Measurements from ENCODE around the gene PRIM1. TPM values are rescaled to one million over a fixed set of nuclear protein-coding genes. Genes with fewer than 3 reads are reported as not detected.

Gene PRIM1
- polyA plus RNA-seq, 2 of the 4 experiments (the other 2 are of a cell fraction) = 43.5 to 66.8 TPM

- peak; percentile 22 to 66; a peak in 3 of 6 replicates for ATAC-seq
- Histone ChIP-seq H3K4me2 (0 out of 3 replicates have a peak overlapping the region, but pooled peaks have one; percentile 8), H3K4me3 (no peak overlapping the region), H3K27ac (no peak overlapping the region), H3K9me3 (0 out of 3 replicates have a peak, but pooled peaks cover under 1% of the 10 kb centered on the region), H3K4me1 (peaks cover 12% of the 10 kb centered on the region; the same call in 1 of the 3 replicates)
- WGBS (ENCODE audit: missing lambda C conversion rate) = 61% methylated on average over 5 of the region's 5 CpGs
- TF ChIP-seq CEBPB (IDR thresholded peaks at IDR 0.05) = peak in 1 of 2 experiments; percentile 37; a peak in 1 of 4 replicates
- TF ChIP-seq ZNF302 (CRISPR knock-in tag; IDR thresholded peaks at IDR 0.05) = no peak
- TF ChIP-seq POLR2A (IDR thresholded peaks at IDR 0.05; ENCODE audit: low read length) = no peak
- TF ChIP-seq JUNB (IDR thresholded peaks at IDR 0.05) = no peak
- TF ChIP-seq MAX (IDR thresholded peaks at IDR 0.05) = 0 out of 2 replicates have a peak, but pooled peaks have one; percentile 20
- POLR2A ChIA-PET = interaction anchor here (0.7 kb wide), 1 partner anchor 241 kb away, joined by 7 read pairs; no protein-coding TSS in a partner anchor
- DNase-seq (ENCODE audit: low read depth in 1 of 2, low spot score in 1 of 2) = peak in 1 of 2 experiments; percentile 54
- no peak for FAIRE-seq
- CTCF ChIA-PET = interaction anchor here (0.8 to 10.5 kb wide), 14 partner anchors 7 to 348 kb away, joined by 3 to 85 read pairs (median 5); partner anchors contain the start of genes PRIM1 and ZBTB39
These were observed 11.9 kb upstream of the PRIM1 start for GRCh38 chr12:56763753-56764657.

DNA sequence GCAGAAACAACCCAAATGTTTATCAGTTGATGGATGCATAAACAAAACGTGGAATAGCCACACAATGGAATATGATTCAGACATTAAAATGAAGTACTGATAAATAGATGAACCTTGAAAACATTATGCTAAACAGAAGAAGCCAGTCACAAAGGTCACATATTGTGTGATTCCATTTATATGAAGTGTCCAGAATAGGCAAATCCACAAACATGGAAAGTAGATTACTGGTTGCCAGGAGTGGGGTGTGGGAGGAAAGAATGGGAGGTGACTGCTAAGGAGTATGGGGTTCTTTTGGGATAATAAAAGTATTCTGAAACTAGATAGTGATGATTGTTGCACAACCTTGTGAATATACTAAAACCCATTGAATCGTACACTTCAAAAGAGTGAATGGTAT is 9.7 kb upstream of the PRIM1 start:
- H3K4me2 ChIP-seq = no peak overlapping the region
- H3K9me3 ChIP-seq = peaks cover 14% of the 10 kb centered on the region; the same call in 2 of the 3 replicates
- 39% methylated on average over 2 of the region's 2 CpGs for WGBS (ENCODE audit: missing lambda C conversion rate)
- ATAC-seq = no peak
- H3K4me1 ChIP-seq = 0 out of 3 replicates have a peak, but pooled peaks cover 5% of the 10 kb centered on the region
- ChIA-PET POLR2A (interaction anchor here (0.6 kb wide), 1 partner anchor 36 kb away, joined by 3 read pairs; the partner anchor contains the start of gene NACA), CTCF (interaction anchor here (1.1 to 10.5 kb wide), 6 partner anchors 9 to 350 kb away, joined by 3 to 85 read pairs (median 6); partner anchors contain the start of gene PRIM1)
- H3K4me3 ChIP-seq = no peak overlapping the region
- TF ChIP-seq GATA3 (IDR thresholded peaks at IDR 0.05; ENCODE audit: borderline replicate concordance) (no peak), ZC3H11A (IDR thresholded peaks at IDR 0.05) (no peak), KDM5A (IDR thresholded peaks at IDR 0.05) (no peak), MAX (IDR thresholded peaks at IDR 0.05) (no peak)
- no peak for FAIRE-seq
- H3K27ac ChIP-seq = no peak overlapping the region
- no peak for DNase-seq (ENCODE audit: low read depth in 1 of 2, low spot score in 1 of 2)

DNA sequence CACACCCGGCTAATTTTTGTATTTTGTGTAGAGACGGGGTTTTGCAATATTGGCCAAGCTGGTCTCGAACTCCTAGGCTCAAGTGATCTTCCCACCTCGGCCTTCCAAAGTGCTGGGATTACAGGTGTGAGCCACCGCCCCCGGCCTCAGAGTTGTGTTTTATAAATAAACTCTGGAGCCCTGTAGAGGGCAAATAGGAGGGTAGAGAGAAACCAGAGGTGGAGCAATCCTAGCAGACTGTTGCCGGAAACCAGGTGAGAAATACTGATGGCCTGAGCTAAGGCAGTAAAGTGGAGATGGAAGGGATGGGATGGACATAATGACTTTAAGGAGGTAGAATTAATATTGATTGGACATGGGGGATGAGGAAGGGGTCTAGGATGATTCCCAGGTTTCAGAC is 8.3 kb upstream of the PRIM1 start:
- Histone ChIP-seq H3K9me3 (peaks cover 14% of the 10 kb centered on the region; the same call in 2 of the 3 replicates), H3K4me2 (no peak overlapping the region), H3K4me1 (0 out of 3 replicates have a peak, but pooled peaks cover 5% of the 10 kb centered on the region), H3K27ac (no peak overlapping the region), H3K4me3 (no peak overlapping the region)
- FAIRE-seq (no peak), ATAC-seq (no peak), DNase-seq (ENCODE audit: low read depth in 1 of 2, low spot score in 1 of 2) (no peak)
- ChIA-PET POLR2A (no interaction called here), CTCF (interaction anchor here (0.6 to 10.5 kb wide), 7 partner anchors 50 to 299 kb away, joined by 3 to 85 read pairs (median 6); partner anchors contain the start of gene ZBTB39)
- 71% methylated on average over 7 of the region's 7 CpGs for WGBS (ENCODE audit: missing lambda C conversion rate)
- TF ChIP-seq, protein P1, sequence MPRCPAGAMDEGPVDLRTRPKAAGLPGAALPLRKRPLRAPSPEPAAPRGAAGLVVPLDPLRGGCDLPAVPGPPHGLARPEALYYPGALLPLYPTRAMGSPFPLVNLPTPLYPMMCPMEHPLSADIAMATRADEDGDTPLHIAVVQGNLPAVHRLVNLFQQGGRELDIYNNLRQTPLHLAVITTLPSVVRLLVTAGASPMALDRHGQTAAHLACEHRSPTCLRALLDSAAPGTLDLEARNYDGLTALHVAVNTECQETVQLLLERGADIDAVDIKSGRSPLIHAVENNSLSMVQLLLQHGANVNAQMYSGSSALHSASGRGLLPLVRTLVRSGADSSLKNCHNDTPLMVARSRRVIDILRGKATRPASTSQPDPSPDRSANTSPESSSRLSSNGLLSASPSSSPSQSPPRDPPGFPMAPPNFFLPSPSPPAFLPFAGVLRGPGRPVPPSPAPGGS (IDR thresholded peaks at IDR 0.05) = no peak
- TF ChIP-seq FOSB (CRISPR knock-in tag; IDR thresholded peaks at IDR 0.05) (no peak), MAFK (IDR thresholded peaks at IDR 0.05; ENCODE audit: partially characterized antibody) (no peak), GATA3 (IDR thresholded peaks at IDR 0.05; ENCODE audit: borderline replicate concordance) (no peak), KDM1A (IDR thresholded peaks at IDR 0.05; ENCODE audit: low read depth) (no peak), USF2 (IDR thresholded peaks at IDR 0.05) (no peak), CBX8 (IDR thresholded peaks at IDR 0.05) (no peak), EHF (CRISPR knock-in tag; IDR thresholded peaks at IDR 0.05) (no peak)
- TF ChIP-seq, protein P2, sequence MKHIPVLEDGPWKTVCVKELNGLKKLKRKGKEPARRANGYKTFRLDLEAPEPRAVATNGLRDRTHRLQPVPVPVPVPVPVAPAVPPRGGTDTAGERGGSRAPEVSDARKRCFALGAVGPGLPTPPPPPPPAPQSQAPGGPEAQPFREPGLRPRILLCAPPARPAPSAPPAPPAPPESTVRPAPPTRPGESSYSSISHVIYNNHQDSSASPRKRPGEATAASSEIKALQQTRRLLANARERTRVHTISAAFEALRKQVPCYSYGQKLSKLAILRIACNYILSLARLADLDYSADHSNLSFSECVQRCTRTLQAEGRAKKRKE (CRISPR knock-in tag; IDR thresholded peaks at IDR 0.05; ENCODE audit: low read depth) = no peak
- TF ChIP-seq, protein P3, sequence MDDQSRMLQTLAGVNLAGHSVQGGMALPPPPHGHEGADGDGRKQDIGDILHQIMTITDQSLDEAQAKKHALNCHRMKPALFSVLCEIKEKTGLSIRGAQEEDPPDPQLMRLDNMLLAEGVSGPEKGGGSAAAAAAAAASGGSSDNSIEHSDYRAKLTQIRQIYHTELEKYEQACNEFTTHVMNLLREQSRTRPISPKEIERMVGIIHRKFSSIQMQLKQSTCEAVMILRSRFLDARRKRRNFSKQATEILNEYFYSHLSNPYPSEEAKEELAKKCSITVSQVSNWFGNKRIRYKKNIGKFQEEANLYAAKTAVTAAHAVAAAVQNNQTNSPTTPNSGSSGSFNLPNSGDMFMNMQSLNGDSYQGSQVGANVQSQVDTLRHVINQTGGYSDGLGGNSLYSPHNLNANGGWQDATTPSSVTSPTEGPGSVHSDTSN (IDR thresholded peaks at IDR 0.05) = no peak

All from A549 (cell line).